Urothelium cell line (cell line): ENCODE data around the gene DBH.

Experiments
- DNase-seq: peaks from one replicate; pipeline ENCODE4 v3.0.0; 2011; ENCODE audit warnings: low spot score, mixed read lengths
- FAIRE-seq: peaks from 2 replicates; lab custom pipeline; 2011; peaks lifted over from hg19 to GRCh38; lab: Jason Lieb, UNC

Gene DBH

DNA sequence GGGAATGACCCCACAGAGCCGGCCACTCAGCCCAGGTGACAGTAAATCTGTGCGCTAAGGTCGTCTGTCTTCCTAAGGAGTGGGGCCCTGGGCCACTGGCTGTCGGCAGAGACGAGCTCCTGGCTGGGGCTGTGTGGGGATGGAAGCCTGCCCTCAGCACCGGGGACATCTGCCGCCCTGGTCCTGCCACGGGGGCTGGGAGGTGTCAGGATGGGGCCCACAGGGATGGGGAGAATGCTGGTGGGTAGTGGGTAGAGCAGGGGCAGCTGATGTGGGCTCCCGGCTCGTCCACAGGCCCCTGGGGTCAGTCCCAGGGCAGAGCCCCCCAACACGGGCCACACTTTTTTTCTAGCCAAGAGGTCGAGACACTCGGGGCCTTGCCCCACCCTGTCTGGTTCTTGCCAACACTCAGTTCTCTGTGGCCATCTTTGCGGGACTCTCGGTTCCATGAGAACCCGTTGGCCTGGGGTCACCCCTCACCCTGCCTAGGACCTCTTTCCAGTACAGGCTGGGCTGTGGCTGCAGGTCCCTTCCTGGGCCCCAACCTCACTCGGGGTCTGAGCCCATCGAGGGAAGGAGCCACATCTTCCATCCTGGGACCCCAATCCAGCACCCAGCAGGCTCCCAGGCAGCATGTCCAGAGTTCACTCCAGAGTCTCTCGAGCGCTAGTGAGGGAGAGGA lies 45.0 kb downstream of the DBH start:
- FAIRE-seq (no peak), DNase-seq (no peak)

DNA sequence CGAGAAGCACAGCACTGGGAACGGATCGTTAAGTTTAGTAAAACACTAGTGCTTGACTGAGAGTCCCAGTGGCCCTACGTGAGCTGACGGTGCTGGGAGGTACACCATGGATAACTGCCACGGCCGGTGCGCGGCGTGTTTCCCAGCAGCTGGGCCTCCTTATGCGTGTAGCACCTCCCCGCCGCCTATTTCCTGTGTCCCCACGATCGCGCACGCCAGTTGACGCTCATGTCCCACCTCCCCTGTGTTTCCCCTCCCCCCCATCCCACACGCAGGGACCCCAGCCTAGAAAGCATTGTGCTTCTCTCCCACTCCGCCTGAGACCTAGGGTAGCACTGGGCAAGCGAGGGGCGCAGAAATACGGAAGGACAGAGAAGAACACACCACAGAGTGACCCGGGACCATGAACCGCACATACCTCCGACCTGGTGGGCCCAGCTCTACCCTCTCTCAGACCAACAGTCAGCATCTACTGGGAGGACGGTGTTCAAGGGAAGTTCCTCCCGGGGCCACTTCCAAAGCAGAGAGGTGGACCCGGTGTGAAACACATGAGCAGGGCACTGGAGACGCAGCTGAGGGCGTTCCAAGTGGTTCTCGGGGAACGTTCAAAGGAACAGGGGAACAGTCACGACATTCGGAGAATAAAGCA lies 45.6 kb downstream of the DBH start:
- FAIRE-seq = no peak

DNA sequence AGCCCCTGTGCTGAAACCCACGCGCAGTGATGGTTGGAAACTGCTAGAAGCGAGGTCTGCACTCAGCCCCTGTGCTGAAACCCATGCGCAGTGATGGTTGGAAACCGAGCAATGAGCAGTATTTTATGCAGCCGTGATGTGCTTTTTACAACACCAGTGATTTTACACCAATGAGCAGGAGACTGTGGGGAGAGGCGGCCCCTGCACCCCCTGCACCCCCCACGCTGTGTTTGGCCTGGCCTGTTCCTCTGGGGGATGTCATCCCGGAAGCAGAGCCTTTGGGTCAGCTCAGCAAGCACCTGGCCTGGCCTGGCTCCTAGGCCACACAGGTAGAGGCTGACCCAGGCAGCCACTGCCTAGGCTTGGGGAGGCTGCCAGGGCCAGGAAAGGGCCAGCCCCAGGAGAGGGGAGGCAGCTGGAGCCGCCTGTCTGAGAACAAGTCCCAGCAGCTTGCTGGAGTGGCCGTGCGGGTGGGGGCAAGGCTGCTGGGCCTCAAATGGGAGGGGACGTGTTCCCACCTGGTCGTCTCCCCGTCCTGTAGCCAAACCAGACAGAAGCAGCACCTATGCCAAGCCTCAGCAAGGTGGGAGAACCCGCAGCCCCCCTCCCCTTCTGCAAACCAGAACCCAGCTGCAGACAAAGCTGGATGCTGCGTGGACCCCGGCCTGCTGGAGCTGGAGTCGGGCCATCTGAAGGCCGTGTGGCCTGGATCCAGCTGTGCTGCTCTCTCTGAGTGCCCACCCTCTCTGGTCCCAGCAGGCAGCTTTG lies 46.8 kb downstream of the DBH start:
- no peak for DNase-seq
- no peak for FAIRE-seq

More for the DNA sequence above, 45.6 kb downstream of the DBH start:
- DNase-seq = no peak

- DNase-seq (peak; percentile 27), FAIRE-seq (no peak)
Measured at GRCh38 chr9:133683586-133684120, 47.5 kb downstream of the DBH start.

DNA sequence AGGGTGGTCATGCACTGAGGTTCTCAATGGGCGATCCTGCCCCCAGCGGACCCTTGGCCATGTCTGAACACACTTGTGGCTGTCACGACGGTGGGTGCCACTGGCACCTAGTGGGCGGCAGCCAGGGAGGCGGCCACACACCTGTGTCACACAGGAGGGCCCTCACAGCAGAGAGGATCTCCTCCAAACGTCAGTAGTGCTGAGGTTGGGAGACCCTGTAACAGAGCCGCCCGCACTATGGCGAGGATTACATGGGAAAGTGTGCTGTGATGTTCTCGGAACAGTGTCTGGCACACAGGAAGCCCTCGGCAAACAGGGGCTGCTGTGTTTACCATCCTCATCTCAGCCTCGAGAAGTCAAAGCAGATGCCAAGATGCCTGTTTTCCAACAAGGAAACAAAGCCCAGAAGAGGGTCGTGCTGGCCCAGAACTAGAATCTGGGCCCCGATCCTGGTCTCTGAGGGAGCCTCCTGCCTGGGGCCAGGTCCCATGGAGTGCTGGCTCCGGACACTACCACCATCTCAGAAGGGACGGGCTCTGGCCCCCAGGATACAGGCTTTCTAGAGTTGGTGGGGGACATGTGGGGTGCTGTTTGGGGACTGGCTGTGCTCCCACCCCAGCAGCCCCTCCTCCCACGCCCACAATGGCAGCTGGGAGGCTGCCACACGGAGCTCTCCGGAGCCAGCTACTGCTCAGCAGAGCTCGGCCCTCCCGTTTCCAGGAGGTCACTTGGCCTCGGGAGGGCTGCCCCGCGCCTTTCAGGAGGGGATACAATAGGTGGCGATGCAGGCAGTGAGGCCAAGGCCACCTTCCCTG lies 48.2 kb downstream of the DBH start:
- no peak for FAIRE-seq
- DNase-seq = no peak

GRCh38 chr9:133684936-133685361 lies 48.8 kb downstream of the DBH start:
- DNase-seq (no peak), FAIRE-seq (no peak)

DNA sequence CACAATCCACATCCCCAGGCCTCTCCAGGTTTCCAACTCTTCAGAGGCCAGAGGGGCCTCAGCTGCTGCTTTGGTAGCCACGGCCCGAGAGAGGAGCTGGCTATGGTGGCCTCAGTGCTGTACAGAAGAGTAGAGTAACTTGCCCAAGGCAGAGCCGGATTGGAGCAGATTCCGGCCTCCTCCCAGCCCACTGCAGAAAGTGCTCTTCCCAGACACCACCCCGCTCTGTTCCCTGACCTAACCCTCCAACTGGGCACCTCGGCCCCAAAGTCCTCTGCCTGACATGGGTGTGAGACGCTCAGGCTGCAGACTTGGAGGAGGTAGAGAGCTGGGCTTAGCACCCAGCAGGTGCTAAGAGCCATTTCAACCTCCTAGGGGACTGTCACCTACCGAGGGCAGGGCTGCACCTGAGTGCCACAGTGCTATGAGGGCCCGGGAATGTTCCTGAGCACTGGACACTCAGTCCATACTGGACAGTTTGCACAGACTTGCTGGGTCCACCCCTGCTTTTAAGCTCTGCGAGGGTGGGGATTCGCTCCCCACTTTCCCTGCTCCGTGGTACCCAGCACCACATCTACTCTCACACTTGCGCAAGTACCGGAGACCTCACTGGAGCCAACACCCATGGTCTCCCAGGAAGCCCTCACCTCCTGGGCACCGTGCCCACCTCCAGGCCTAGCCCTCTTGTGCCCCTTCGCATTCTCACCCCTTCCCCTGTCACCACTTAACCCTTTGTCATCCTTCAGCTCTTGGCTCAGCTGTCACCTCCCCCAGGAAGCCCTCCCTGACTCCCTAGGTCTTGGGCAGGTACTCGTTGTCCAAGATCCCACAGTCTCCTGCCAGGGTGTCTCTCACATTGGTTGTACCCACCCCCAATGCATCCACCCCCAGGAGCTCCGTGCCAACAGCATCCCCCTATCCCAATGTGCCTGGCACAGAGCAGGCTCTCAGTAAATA lies 49.8 kb downstream of the DBH start:
- DNase-seq = no peak
- no peak for FAIRE-seq

GRCh38 chr9:133686642-133687575 lies 50.7 kb downstream of the DBH start:
- DNase-seq = no peak
- FAIRE-seq = no peak

- FAIRE-seq (no peak), DNase-seq (no peak)
Measured at GRCh38 chr9:133687856-133688761, 51.9 kb downstream of the DBH start.

- no peak for FAIRE-seq
Measured at GRCh38 chr9:133689151-133689763, 53.1 kb downstream of the DBH start.

DNA sequence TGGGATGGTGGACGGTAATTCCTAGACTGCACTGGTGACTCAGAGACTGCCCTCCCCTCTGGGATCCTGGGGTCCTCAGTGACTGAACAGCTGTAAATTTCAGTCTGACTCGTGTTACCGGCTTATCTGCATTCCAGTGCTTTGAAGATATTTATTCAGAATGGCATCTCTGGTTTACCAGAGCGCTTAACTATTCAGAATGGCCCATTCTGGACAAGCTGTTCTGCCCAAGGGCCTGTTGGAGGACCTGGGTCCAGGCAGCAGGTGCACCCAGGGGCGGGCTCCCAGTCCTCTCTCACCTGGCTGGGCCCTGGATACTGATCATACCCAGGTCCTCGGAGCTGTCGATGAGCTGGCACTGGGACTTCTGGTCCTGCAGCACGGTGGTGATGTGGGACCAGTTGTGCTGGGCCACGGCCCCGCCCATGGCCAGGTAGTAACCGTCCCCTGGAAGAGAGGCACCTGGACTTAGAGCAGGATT lies 54.0 kb downstream of the DBH start:
- FAIRE-seq (no peak), DNase-seq (no peak)

More at GRCh38 chr9:133689151-133689763, 53.1 kb downstream of the DBH start:
- DNase-seq = no peak

DNA sequence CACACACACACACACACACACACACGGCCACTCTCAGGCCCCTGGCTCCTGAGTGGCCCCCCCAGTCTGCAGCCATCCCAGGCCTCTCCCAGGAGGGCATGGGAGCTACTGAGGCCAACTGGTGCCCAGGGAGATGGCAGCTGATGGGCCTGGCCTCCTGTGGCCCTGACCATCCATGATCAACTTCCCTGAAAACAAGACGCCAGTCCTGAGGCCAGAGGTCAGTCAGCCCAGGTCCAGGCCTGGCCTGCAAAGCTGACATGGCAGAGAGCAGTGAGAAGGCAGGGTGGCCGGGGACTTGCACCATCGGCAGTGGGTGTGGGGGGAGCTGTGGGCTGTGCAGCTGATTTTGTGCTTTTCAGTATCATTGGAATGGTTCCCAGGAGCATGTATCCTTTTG lies 55.0 kb downstream of the DBH start:
- no peak for FAIRE-seq

GRCh38 chr9:133691626-133692363 lies 55.6 kb downstream of the DBH start:
- DNase-seq = no peak
- no peak for FAIRE-seq

More for the DNA sequence above, 55.0 kb downstream of the DBH start:
- no peak for DNase-seq

DNA sequence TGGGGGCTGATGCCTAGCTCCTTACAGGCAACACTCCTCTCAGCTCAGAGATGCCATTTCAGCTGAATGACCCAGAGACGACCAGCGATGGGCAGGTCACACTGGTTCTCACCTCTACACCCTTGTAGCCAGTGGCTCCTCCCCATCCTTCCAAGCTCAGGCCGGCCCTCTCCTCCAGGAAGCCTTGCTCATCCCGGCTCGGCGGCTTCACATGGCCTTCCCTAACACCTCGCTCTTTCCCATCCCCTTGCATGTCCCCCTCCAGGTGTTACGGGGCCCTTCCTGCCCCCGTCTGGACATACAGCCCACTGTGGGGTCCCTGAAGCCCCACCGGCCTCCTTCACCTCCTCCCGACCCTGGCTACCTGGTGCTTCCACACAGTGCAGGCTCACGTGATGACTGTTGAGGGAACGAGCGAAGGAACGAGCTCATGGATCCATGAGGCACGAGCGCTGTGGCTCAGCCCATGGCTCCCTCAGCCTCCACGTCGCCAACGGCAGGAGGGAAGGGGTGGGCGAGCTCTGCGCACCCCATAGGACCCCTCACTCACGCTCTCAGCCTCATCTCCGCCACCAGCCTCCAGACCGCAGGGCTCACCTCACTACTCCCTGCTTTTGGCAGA lies 56.3 kb downstream of the DBH start:
- FAIRE-seq = no peak

DNA sequence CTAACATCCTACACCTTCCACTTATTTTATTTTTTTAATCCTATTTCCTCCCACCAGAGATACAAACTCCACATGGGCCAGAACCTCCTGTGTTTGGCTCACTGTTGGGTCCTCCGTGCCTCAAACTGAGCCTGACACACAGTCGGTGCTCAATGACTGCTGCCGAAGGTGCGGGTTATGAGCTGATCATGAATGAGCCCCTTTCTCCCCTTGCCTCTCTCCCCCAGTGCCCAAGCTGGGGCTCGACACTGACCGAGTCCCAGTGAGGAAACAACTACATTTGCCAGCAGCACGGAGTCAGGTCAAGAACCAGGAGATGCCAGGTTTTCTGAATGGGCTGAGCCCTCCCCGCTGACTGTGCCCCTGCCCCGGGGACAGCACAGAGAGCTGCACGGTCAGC lies 57.0 kb downstream of the DBH start:
- FAIRE-seq = no peak

More for the DNA sequence above, 56.3 kb downstream of the DBH start:
- DNase-seq = no peak

More for the DNA sequence above, 57.0 kb downstream of the DBH start:
- no peak for DNase-seq
